ENCODE results near the gene WWOX. TPM values are rescaled to one million over a fixed set of nuclear protein-coding genes. Genes with fewer than 3 reads are reported as not detected.

WWOX gene
- total RNA-seq, 1 donor from 2014 or later = 8.9 TPM

DNA sequence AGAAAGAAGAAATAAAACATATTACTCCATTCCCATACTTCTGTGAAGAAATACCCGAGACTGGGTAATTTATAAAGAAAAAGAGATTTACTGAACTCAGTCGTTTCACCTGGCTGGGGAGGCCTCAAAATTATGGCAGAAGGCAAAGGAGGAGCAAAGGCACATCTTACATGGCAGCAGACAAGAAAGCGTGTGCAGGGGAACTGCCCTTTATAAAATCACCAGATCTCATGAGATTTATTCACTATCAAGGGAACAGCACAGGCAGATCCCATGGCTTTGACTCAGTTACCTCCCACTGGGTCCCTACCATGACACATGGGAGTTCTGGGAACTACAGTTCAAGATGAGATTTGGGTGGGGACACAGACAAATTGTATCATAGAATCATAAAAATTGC is 365.4 kb downstream of the WWOX start:
- no peak for DNase-seq
- Histone ChIP-seq H3K27me3 (ENCODE audit: low read depth) (no peaks in the 10 kb centered on the region), H3K4me1 (no peaks in the 10 kb centered on the region), H3K4me3 (no peak overlapping the region), H3K36me3 (no peaks in the 10 kb centered on the region), H3K27ac (replicated peaks) (no peak overlapping the region), H3K9me3 (replicated peaks) (no peaks in the 10 kb centered on the region)
- intact Hi-C loops (cut with micrococcal nuclease) = no loop called here
- TF ChIP-seq, protein P1, sequence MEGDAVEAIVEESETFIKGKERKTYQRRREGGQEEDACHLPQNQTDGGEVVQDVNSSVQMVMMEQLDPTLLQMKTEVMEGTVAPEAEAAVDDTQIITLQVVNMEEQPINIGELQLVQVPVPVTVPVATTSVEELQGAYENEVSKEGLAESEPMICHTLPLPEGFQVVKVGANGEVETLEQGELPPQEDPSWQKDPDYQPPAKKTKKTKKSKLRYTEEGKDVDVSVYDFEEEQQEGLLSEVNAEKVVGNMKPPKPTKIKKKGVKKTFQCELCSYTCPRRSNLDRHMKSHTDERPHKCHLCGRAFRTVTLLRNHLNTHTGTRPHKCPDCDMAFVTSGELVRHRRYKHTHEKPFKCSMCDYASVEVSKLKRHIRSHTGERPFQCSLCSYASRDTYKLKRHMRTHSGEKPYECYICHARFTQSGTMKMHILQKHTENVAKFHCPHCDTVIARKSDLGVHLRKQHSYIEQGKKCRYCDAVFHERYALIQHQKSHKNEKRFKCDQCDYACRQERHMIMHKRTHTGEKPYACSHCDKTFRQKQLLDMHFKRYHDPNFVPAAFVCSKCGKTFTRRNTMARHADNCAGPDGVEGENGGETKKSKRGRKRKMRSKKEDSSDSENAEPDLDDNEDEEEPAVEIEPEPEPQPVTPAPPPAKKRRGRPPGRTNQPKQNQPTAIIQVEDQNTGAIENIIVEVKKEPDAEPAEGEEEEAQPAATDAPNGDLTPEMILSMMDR (IDR thresholded peaks at IDR 0.05; ENCODE audit: borderline replicate concordance) = no peak

DNA sequence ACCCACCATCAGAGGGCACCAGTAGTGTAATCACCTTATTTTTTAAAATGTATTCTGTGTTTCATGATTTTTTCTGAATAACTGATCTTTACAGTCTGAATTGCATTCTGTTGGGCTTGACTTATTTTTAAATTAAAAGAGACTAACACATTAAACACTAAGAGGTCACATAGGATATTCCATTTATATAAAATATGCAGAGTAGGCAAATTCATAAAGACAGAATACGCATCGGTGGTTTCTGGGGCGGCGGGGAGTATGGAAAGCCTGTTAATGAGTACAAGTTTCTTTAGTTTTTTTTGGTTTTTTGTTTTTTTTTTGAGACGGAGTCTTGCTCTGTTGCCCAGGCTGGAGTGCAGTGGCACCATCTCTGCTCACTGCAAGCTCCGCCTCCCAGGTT is 366.3 kb downstream of the WWOX start:
- Histone ChIP-seq H3K4me1 (no peaks in the 10 kb centered on the region), H3K27ac (replicated peaks) (no peak overlapping the region), H3K27me3 (ENCODE audit: low read depth) (no peaks in the 10 kb centered on the region), H3K9me3 (replicated peaks) (no peaks in the 10 kb centered on the region), H3K4me3 (no peak overlapping the region), H3K36me3 (no peaks in the 10 kb centered on the region)
- intact Hi-C loops (cut with micrococcal nuclease) = no loop called here
- TF ChIP-seq, protein P1 (IDR thresholded peaks at IDR 0.05; ENCODE audit: borderline replicate concordance) = no peak
- DNase-seq = no peak

DNA sequence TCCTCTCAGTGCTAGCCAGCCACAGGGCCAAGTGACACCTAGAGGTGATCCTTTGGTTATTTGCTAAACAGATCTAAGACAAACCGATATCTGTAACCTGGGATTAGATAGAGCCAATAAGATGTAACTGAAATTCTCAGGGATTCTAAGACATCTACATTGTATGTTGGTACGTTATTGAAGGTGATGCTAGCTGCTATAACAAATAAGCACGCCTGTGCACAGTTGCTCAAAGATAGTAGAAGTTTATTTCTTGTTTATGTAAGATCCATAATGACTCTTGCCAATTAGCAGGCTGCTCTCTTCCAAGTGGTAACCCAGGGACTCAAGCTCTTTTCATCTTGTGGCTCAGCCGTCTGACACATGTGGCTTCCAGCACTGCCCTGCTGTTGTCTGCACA is 370.3 kb downstream of the WWOX start:
- Histone ChIP-seq H3K4me1 (no peaks in the 10 kb centered on the region), H3K27ac (replicated peaks) (no peak overlapping the region), H3K4me3 (no peak overlapping the region), H3K36me3 (no peaks in the 10 kb centered on the region), H3K27me3 (ENCODE audit: low read depth) (no peaks in the 10 kb centered on the region), H3K9me3 (replicated peaks) (no peaks in the 10 kb centered on the region)
- TF ChIP-seq, protein P1 (IDR thresholded peaks at IDR 0.05; ENCODE audit: borderline replicate concordance) = no peak
- DNase-seq = no peak
- intact Hi-C loops (cut with micrococcal nuclease) = no loop called here

DNA sequence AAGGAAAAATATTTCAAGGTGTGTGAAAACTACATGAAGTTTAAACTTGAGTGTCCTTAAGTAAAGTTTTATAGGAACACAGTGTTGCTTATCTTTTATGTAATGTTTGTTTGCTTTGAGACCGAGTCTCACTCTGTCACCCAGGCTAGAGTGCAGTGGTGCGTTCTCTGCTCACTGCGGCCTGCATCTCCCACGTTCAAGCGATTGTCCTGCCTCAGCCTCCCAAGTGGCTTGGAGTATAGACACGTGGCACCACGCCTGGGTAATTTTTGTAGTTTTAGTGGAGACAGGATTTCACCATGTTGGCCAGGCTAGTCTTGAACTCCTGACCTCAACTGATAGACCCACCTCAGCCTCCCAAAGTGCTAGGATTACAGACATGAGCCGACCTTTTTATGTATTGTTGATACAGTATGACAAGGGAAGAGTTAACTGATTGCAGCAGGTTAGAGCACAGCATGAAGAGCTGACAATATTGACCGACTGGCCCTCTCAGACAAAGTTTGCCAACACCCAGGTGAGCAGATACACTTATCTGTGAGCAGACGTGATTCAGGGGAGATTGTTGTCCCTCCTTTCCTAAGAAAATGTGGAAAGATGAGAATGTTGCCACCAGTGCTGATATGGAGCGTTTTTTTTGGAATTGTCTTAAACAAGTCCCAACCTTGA is 373.7 kb downstream of the WWOX start:
- Histone ChIP-seq H3K27me3 (ENCODE audit: low read depth) (no peaks in the 10 kb centered on the region), H3K4me3 (no peak overlapping the region), H3K27ac (replicated peaks) (no peak overlapping the region), H3K9me3 (replicated peaks) (no peaks in the 10 kb centered on the region), H3K36me3 (no peaks in the 10 kb centered on the region), H3K4me1 (no peaks in the 10 kb centered on the region)
- TF ChIP-seq, protein P1 (IDR thresholded peaks at IDR 0.05; ENCODE audit: borderline replicate concordance) = no peak
- DNase-seq = no peak
- intact Hi-C loops (cut with micrococcal nuclease) = no loop called here

DNA sequence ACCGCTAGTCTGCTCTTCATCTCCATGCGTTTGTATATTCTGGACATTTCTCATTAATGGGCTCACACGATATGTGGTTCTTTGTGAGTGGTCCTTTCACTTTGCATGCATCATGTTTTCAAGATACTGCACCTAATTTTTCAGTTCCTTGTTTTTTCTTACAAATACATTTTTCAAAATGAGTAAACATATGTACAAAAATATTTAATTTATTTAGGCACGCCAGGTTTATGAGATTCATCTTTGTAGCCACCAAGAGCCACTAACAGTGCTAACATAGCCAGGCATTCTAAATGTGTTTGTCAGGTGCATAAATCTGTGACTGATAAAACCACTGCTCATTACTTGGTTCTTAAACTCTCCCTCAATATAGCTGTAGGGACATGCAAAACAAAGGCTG is 375.3 kb downstream of the WWOX start:
- Histone ChIP-seq H3K4me3 (no peak overlapping the region), H3K36me3 (no peaks in the 10 kb centered on the region), H3K9me3 (replicated peaks) (no peaks in the 10 kb centered on the region), H3K27ac (replicated peaks) (no peak overlapping the region), H3K27me3 (ENCODE audit: low read depth) (no peaks in the 10 kb centered on the region), H3K4me1 (no peaks in the 10 kb centered on the region)
- DNase-seq = no peak
- intact Hi-C loops (cut with micrococcal nuclease) = no loop called here
- TF ChIP-seq, protein P1 (IDR thresholded peaks at IDR 0.05; ENCODE audit: borderline replicate concordance) = no peak

Data from left ventricle myocardium inferior (tissue), 1 donor.